HG03469 (cell line): ENCODE data around the gene ABCC5.
"Not testable (repeated sequence)": the region's sequence is repeated elsewhere in the genome, so short reads cannot be mapped to it uniquely, and the experiment has no call there.

Source experiments
- ATAC-seq: cut with Tn5 transposase; IDR thresholded peaks from one replicate; pipeline ENCODE4 v1.9.1; 2021; ENCODE audit warnings: mild to moderate bottlenecking, moderate library complexity, moderate number of reproducible peaks; ENCODE audit not compliant: unreplicated experiment

ABCC5 gene

GRCh38 chr3:183896610-183897009 lies 121.1 kb downstream of the ABCC5 start:
- no peak for ATAC-seq

- ATAC-seq, result no peak
Observed at GRCh38 chr3:183896184-183896583, 121.5 kb downstream of the ABCC5 start.

GRCh38 chr3:183895774-183896173 lies 121.9 kb downstream of the ABCC5 start:
- ATAC-seq, result no peak

GRCh38 chr3:183895296-183895695 lies 122.4 kb downstream of the ABCC5 start:
- ATAC-seq, result no peak

GRCh38 chr3:183892610-183893214 lies 125.0 kb downstream of the ABCC5 start:
- ATAC-seq, result no peak

GRCh38 chr3:183885766-183886165 lies 131.9 kb downstream of the ABCC5 start:
- no peak for ATAC-seq

GRCh38 chr3:183884427-183885296 lies 133.0 kb downstream of the ABCC5 start, which contains the start of gene PARL:
Gene PARL (minus strand): TSS chr3:183884880. CDS start chr3:183884846, 34 bp downstream.
- ATAC-seq, result peak; percentile 98

GRCh38 chr3:183884097-183884426 lies 133.6 kb downstream of the ABCC5 start:
- ATAC-seq, result no peak

- ATAC-seq, result no peak
Observed at GRCh38 chr3:183883291-183884096, 134.2 kb downstream of the ABCC5 start.

- ATAC-seq, result no peak
Observed at GRCh38 chr3:183880121-183880520, 137.6 kb downstream of the ABCC5 start.

- no peak for ATAC-seq
Observed at GRCh38 chr3:183879243-183879642, 138.4 kb downstream of the ABCC5 start.

GRCh38 chr3:183878071-183878470 lies 139.6 kb downstream of the ABCC5 start:
- ATAC-seq, result no peak

- not testable (repeated sequence) for ATAC-seq
Observed at GRCh38 chr3:183877227-183877626, 140.5 kb downstream of the ABCC5 start.

- ATAC-seq, result no peak
Observed at GRCh38 chr3:183875411-183875810, 142.3 kb downstream of the ABCC5 start.

GRCh38 chr3:183873914-183874313 lies 143.8 kb downstream of the ABCC5 start:
- ATAC-seq, result no peak

GRCh38 chr3:183871541-183871940 lies 146.1 kb downstream of the ABCC5 start:
- no peak for ATAC-seq

- no peak for ATAC-seq
Observed at GRCh38 chr3:183870563-183870962, 147.1 kb downstream of the ABCC5 start.
